HG03342 (cell line): ENCODE results near the gene PPP2R2C.

ENCODE experiments used
- ATAC-seq: cut with Tn5 transposase; IDR thresholded peaks from one replicate; pipeline ENCODE4 v1.9.1; 2021; ENCODE audit warnings: mild to moderate bottlenecking, moderate library complexity; ENCODE audit not compliant: unreplicated experiment

The PPP2R2C gene

DNA sequence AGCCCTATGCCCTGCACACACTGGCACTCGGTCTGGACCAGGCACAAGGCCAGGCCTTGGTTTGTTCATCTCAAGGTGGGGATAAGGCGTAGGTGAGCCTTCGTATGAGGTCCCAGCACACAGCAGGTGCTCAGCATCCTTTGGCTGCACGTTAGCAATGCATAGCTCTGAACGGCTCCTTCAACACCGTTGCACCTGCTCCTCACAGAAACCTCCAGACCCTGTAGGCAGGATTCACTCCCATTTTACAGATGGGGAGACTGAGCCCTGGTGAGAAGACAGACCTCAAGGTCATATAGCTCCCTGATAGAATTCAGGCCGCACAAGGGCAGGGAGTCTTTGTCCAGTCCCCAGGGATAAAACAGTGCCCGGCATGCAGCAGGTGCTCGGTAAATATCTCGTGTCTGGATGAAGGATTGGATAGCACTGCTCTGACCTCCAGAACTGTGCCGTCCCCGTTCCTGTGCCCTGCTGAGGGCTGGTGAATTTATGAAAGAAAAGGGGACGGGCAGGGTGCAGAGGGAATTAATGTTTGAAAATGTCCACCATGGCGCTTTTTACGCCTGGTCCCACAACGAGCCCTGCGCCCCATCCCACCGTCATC is 2.4 kb downstream of the PPP2R2C start:
- ATAC-seq = no peak

- ATAC-seq = no peak
Measured at GRCh38 chr4:6469144-6469543, 3.3 kb downstream of the PPP2R2C start.

DNA sequence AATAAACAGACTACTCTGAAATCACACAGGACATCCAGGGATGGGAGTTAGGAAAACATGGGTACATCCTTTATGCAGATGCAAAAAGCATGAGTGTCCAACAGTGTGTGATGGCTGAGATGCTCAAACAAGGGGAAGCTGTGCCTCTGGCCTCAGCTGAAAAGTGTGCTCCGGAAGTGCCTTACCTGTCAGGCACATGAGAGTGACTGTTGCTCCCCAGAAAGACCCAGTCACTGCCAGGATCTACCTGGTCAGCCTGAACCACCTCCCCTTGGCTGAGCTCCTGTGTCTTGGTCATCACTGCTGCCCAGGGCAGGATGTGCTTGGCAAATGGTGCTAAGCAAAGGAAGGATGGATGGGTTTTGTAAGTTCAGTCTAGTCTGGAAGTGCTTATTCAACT is 4.0 kb downstream of the PPP2R2C start:
- no peak for ATAC-seq

- no peak for ATAC-seq
Measured at GRCh38 chr4:6467600-6467999, 4.8 kb downstream of the PPP2R2C start.

DNA sequence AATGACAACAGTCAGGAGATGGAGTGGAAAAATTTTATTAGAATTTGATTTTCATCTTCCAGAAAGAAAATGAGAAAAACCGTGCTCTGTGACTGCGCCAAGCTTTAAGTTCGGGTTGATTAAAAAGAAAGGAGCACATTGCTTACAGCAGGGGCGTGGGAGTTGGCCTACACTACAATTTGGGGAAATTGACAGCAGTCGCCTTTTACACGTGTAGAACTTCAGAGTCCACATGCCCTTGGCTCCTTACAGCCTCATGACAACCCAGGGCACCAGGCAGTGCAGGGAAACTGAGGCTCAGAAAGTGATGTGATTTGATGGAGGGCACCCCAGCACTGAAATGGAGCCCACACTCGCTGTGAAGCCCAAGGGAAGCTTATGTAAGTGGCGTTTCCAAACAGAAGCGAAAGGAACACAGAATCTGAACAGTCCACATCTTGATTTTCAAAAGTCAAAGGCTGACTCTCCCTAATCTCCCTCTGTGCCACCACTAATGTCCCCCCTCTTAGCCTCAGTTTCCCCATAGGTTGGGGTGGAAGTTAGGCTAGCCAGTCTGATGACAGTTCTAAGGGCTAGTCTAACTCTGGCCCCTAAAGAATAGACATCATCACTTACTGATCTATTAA is 5.5 kb downstream of the PPP2R2C start:
- ATAC-seq = no peak

DNA sequence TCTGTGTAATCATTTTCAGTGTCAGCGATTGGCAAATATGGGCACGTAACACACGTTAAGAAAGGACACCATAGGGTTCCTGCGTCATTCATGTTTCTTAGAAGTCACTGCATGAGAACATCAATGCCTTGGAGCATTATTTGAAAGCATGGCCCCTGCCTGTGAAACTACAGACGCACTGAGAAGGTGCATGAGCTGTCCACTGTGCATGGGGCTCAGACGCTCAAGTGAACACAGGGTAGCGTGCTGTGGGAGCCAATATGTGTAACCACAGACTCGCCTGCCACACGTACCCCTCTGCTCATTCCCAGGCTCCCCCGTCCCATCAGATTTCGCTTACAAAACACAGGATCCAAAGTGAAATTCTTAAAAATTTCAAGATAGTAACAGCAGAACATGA is 6.5 kb downstream of the PPP2R2C start:
- no peak for ATAC-seq

GRCh38 chr4:6464842-6465588 is 7.4 kb downstream of the PPP2R2C start:
- ATAC-seq = no peak

DNA sequence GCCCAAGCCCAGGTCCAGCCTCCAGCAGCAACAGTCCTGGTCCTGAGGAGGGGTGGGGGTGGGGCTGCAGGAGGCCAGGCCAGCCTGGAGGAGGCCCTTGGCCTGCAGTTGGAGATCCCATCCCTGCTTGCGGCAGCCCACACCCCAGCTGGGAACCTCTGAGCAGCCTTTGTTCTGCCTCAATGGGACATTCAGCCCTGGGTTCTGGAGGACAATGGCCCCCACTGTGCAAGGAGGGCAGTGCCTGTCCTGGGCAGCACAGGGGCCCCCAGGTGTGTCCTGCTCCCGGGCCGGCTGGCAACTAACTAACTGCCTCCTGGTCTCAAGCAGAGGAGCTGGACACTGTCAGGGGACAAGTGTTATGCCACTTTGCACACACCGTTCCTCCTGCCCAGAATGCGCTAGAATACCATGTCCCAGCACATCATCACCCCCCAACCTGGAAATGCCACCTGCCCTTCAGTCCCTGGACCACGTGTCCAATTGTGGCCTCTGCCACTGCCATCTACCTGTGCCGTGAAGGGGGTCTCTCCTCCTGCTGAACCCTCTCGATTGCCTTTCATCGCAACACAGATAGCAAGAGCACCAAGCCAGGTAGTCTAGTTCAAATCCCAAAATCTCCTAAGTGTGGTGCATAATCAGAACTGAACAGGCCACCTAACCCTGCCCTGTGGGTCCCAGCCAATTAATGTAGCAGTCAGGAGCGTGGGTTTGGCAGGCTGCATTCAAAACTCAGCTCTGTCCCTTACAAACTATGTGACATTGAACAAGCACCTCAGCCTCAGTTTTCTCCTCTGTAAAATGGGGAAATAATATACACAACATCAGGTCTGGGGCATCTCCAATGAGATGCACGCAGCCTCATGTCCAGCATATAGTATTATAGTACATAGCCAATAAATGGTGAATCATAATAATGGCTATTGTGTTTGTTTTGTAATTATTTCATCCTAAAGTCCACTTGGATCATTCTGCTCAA is 8.8 kb downstream of the PPP2R2C start:
- ATAC-seq = no peak

GRCh38 chr4:6461301-6462165 is 10.9 kb downstream of the PPP2R2C start:
- ATAC-seq = no peak

- ATAC-seq = no peak
Measured at GRCh38 chr4:6460876-6461275, 11.5 kb downstream of the PPP2R2C start.

- ATAC-seq = no peak
Measured at GRCh38 chr4:6458528-6458927, 13.9 kb downstream of the PPP2R2C start.

DNA sequence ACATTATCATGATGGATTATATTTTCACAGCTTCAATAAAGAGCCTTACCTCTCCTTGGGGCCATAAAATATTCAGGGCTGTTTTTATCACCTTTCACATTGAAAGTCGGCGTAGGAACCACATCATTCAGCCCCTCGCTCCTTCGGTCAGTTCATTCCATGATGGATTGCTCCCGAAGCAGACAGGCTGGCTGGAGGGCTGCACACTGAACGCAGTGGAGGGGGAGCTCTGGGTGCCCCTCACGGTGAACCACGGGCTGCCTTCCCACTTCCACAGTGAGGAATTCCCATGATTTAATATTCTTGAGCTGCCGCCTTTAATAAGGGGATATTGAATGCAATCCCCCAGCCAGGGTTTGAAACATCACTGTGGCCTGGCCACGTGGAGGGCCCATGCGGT is 16.0 kb downstream of the PPP2R2C start:
- ATAC-seq = no peak

DNA sequence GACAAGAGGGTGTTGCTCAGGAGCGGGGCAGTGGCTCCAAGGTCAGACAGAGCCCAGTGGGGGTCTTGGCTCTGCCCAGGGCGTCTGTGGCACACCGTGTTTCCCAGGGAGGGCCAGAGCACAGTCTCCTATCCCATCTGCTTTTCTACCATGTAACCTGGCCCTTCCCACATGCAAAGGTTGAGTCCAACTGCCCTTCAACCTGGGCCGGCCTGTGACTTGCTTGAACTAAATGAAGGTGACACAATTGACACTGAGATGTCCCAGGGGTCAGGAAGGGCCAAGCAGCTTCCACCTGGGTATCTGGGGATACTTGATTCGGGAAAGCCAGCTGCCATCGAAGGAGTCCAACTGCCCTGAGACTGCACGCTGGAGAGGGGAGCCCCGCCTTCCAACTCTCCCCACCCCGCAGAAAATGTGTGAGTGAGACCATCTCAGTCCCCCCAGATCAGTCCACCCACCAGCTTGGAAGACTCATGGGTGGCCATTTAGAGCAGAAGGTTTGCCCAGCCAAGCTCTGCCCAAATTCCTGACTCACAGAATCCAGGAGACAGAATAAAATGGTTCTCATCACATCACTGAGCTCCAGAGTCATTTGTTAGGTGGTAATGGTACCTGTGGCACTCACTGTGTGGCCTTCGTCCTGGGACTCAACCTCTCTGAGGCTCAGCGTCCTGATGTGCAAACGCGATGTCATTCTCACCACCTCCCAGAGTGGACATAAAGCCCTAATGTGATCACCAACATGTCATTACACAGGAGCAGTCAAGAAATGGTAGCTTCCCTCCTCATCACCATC is 18.1 kb downstream of the PPP2R2C start:
- ATAC-seq = no peak

GRCh38 chr4:6453688-6453990 is 18.8 kb downstream of the PPP2R2C start:
- no peak for ATAC-seq

DNA sequence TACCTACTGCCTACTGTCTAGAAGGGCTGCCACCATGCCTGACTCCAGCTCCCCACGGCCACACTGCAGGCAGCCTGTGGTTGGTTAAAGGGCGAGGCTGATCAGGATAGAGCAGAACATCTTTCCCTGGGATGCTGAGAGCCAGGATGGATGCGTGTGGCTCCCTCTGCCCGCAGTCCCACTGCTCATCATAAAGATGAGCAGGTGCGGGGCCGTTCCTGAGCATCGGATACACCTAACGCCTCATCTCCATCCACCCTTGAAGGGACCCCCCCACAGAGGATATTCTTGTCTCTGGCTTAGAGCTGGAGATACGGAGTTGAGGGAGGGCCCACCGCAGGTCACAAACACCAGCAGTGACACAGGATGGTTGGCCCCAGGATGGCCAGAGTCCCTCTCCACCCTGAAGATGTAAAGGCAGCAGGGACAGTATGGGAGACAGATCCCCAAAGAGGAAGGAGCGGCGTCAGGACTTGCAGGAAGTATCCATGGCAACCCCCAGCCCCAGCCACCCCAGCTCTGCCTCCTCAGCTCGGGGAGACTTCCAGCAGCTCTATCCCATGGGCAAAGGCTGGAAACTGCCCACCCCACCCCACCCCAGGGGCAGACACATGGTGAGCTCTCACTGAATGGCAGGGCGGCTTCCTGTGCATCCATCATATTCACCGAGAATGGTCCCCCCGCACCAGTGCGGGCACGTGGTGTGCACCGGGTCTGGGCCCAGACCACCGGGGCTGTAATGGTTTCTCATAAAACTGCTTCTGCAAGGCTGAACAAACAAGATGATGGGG is 19.3 kb downstream of the PPP2R2C start:
- no peak for ATAC-seq

- ATAC-seq = no peak
Measured at GRCh38 chr4:6452116-6452896, 20.1 kb downstream of the PPP2R2C start.

DNA sequence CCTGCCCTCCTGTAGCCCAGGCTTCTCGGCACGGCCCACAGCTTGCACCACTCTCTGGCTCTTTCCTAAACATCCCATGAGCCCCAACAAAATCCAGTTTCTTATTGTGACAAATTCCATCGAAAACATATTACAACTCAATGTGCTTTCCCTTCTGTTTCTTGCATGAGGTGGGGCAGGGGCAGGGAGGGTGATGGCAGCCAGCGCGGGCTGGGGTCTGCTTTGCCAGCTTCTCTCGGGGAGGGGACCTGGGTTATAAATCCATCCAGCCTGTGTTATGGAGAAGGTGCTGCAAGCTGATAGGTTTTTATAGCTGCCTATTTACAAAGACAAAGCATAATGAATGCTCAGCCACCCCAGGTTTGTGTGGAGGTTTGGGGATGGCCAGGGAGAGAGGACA is 21.1 kb downstream of the PPP2R2C start:
- ATAC-seq = no peak

DNA sequence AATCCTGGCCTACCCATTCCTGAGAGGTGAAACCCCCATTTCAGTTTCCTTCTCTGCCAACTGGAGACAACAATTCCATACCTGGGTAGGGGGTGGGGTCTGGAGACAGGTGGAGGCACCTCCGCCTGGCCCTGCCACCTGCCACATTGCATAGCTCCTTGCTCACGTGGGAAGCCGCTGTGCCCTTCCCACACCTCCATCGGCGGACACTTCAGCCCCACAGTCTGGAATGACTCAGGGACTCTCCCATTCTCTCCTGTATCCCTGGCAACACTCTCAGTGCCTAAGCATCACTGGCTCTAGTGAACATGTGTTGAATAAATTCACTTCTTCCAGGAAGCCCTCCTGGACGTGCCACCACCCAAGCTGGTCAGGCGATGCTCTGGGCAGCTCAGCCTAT is 21.7 kb downstream of the PPP2R2C start:
- ATAC-seq = no peak
